HEK293 (cell line): ENCODE results near the gene NAV2.

Experiments
- CTCF ChIA-PET: fragments of 350-600 bp; formaldehyde crosslinking; extraction: SDS; loops from one replicate; lab custom pipeline; 2021; ENCODE audit warnings: antibody characterized with exemption; lab: Yijun Ruan, JAX
- POLR2A ChIA-PET: fragments of 300-600 bp; formaldehyde crosslinking; extraction: SDS; loops from one replicate; lab custom pipeline; 2020; ENCODE audit warnings: antibody characterized with exemption, inconsistent platforms; lab: Yijun Ruan, JAX
- H3K27ac ChIP-seq: fragments of 200-500 bp; sonication (Bioruptor generic); 2 replicates; pipeline ENCODE4 v1.5.1; 2014; ENCODE audit warnings: low read depth, low read length, control low read depth, inconsistent platforms; ENCODE audit errors: extremely low read depth
- H3K36me3 ChIP-seq, 2 experiments: fragments of 200-500 bp in 1 of 2; sonication (Bioruptor generic) in 1 of 2; 1 replicate in 1 of 2; 2 replicates in 1 of 2; pipeline ENCODE4 v1.5.1; 2014 to 2017; ENCODE audit warnings: inconsistent platforms in 2 of 2, low read length in 2 of 2; ENCODE audit not compliant: control insufficient read depth in 2 of 2, insufficient read depth in 1 of 2
- H3K4me1 ChIP-seq: fragments of 200-500 bp; sonication (Bioruptor generic); 2 replicates; pipeline ENCODE4 v1.5.1; 2014; ENCODE audit warnings: mild to moderate bottlenecking, low read length, inconsistent platforms; ENCODE audit not compliant: control insufficient read depth, insufficient read depth
- H3K4me3 ChIP-seq: 2 replicates; pipeline ENCODE4 v1.5.1; 2011; ENCODE audit warnings: low read depth, mild to moderate bottlenecking, control low read depth, low read length, moderate library complexity
- H3K9me3 ChIP-seq: fragments of 200-500 bp; sonication (Bioruptor generic); 2 replicates; pipeline ENCODE4 v1.5.1; 2014; ENCODE audit warnings: low read depth, low read length, inconsistent platforms; ENCODE audit not compliant: control insufficient read depth, insufficient read depth
- BCL11B ChIP-seq: fragments of 450-650 bp; formaldehyde crosslinking; IDR thresholded peaks from 2 replicates; pipeline ENCODE4 v1.5.1; 2016; ENCODE audit warnings: low read depth, missing biosample characterization, missing genetic modification characterization
- BCL6B ChIP-seq: fragments of 450-650 bp; formaldehyde crosslinking; IDR thresholded peaks from 2 replicates; pipeline ENCODE4 v1.5.1; 2017; ENCODE audit warnings: missing biosample characterization, missing genetic modification characterization
- CTCF ChIP-seq: fragments of 450-650 bp; formaldehyde crosslinking; IDR thresholded peaks from 2 replicates; pipeline ENCODE4 v1.5.1; 2016; ENCODE audit warnings: missing biosample characterization, missing genetic modification characterization
- EGR2 ChIP-seq: fragments of 450-650 bp; formaldehyde crosslinking; IDR thresholded peaks from 2 replicates; pipeline ENCODE4 v1.5.1; 2016; ENCODE audit warnings: low read depth, missing biosample characterization, missing genetic modification characterization
- GLIS2 ChIP-seq: fragments of 450-650 bp; formaldehyde crosslinking; IDR thresholded peaks from 2 replicates; pipeline ENCODE4 v1.5.1; 2016; ENCODE audit warnings: missing biosample characterization, missing genetic modification characterization
- HOXA7 ChIP-seq: sonication (generic); formaldehyde crosslinking; IDR thresholded peaks from 2 replicates; pipeline ENCODE4 v1.8.1; 2022; ENCODE audit warnings: missing genetic modification reagents, borderline replicate concordance
- KLF17 ChIP-seq: fragments of 450-650 bp; formaldehyde crosslinking; IDR thresholded peaks from 2 replicates; pipeline ENCODE4 v1.5.1; 2016; ENCODE audit warnings: missing biosample characterization, missing genetic modification characterization
- MYNN ChIP-seq: fragments of 450-650 bp; formaldehyde crosslinking; IDR thresholded peaks from 2 replicates; pipeline ENCODE4 v1.5.1; 2016; ENCODE audit warnings: missing biosample characterization, missing genetic modification characterization, borderline replicate concordance
- REPIN1 ChIP-seq: fragments of 450-650 bp; formaldehyde crosslinking; IDR thresholded peaks from 2 replicates; pipeline ENCODE4 v1.5.1; 2017; ENCODE audit warnings: missing biosample characterization, missing genetic modification characterization, low read depth
- SP2 ChIP-seq: fragments of 450-650 bp; formaldehyde crosslinking; IDR thresholded peaks from 2 replicates; pipeline ENCODE4 v1.5.1; 2016; ENCODE audit warnings: missing biosample characterization, missing genetic modification characterization
- ZIC2 ChIP-seq: fragments of 450-650 bp; formaldehyde crosslinking; IDR thresholded peaks from 2 replicates; pipeline ENCODE4 v1.5.1; 2016; ENCODE audit warnings: missing biosample characterization, missing genetic modification characterization
- ZNF157 ChIP-seq: fragments of 450-650 bp; formaldehyde crosslinking; IDR thresholded peaks from 2 replicates; pipeline ENCODE4 v1.5.1; 2016; ENCODE audit warnings: missing biosample characterization, missing genetic modification characterization
- ZNF18 ChIP-seq: fragments of 450-650 bp; formaldehyde crosslinking; IDR thresholded peaks from 2 replicates; pipeline ENCODE4 v1.5.1; 2016; ENCODE audit warnings: missing biosample characterization, missing genetic modification characterization
- ZNF19 ChIP-seq: fragments of 450-650 bp; formaldehyde crosslinking; IDR thresholded peaks from 2 replicates; pipeline ENCODE4; 2016; ENCODE audit warnings: missing biosample characterization, missing genetic modification characterization, low read depth
- ZNF416 ChIP-seq: fragments of 450-650 bp; formaldehyde crosslinking; IDR thresholded peaks from 2 replicates; pipeline ENCODE4 v1.5.1; 2016; ENCODE audit warnings: missing biosample characterization, missing genetic modification characterization
- ZNF449 ChIP-seq: fragments of 450-650 bp; formaldehyde crosslinking; IDR thresholded peaks from 2 replicates; pipeline ENCODE4 v1.5.1; 2017; ENCODE audit warnings: missing biosample characterization, mild to moderate bottlenecking, missing genetic modification characterization, moderate library complexity
- ZNF600 ChIP-seq: fragments of 450-650 bp; formaldehyde crosslinking; IDR thresholded peaks from 2 replicates; pipeline ENCODE4 v1.5.1; 2016; ENCODE audit warnings: missing biosample characterization, missing genetic modification characterization
- ZNF639 ChIP-seq: fragments of 450-650 bp; formaldehyde crosslinking; IDR thresholded peaks from 2 replicates; pipeline ENCODE4 v1.5.1; 2016; ENCODE audit warnings: missing biosample characterization, missing genetic modification characterization
- ZNF645 ChIP-seq: fragments of 450-650 bp; formaldehyde crosslinking; IDR thresholded peaks from 2 replicates; pipeline ENCODE4; 2016; ENCODE audit warnings: missing biosample characterization, missing genetic modification characterization
- ZNF660 ChIP-seq: fragments of 450-650 bp; IDR thresholded peaks from 2 replicates; pipeline ENCODE4 v1.5.1; 2018; ENCODE audit warnings: missing biosample characterization, mild to moderate bottlenecking, missing genetic modification characterization
- ZNF776 ChIP-seq: fragments of 450-650 bp; formaldehyde crosslinking; IDR thresholded peaks from 2 replicates; pipeline ENCODE4 v1.5.0; 2017; ENCODE audit warnings: missing biosample characterization, missing genetic modification characterization, borderline replicate concordance
- ZSCAN23 ChIP-seq: fragments of 450-650 bp; formaldehyde crosslinking; IDR thresholded peaks from 2 replicates; pipeline ENCODE4 v1.5.1; 2016; ENCODE audit warnings: missing biosample characterization, missing genetic modification characterization
- ZSCAN30 ChIP-seq: fragments of 450-650 bp; IDR thresholded peaks from 2 replicates; pipeline ENCODE4 v1.5.1; 2018; ENCODE audit warnings: missing biosample characterization, mild to moderate bottlenecking, missing genetic modification characterization, moderate library complexity

Gene NAV2

GRCh38 chr11:20045098-20045688, 332.6 kb downstream of the NAV2 start:
- no peak overlapping the region for H3K27ac ChIP-seq
- ChIA-PET CTCF (no interaction called here), POLR2A (no interaction called here)
- H3K36me3 ChIP-seq = peaks cover 0 to 36% of the 10 kb centered on the region in 2 experiments; a peak in 1 of 3 replicates
- TF ChIP-seq ZIC2 (tag by site-specific recombination) (no peak), SP2 (no peak), EGR2 (tag by site-specific recombination) (no peak), GLIS2 (tag by site-specific recombination) (no peak), ZSCAN30 (tag by site-specific recombination) (no peak), ZNF776 (tag by site-specific recombination) (no peak), ZNF18 (no peak), KLF17 (no peak), ZSCAN23 (tag by site-specific recombination) (no peak), ZNF639 (tag by site-specific recombination) (no peak), REPIN1 (tag by site-specific recombination) (no peak), ZNF19 (tag by site-specific recombination) (no peak), MYNN (no peak), ZNF449 (tag by site-specific recombination) (no peak)
- H3K9me3 ChIP-seq = no peaks in the 10 kb centered on the region
- peaks cover 7% of the 10 kb centered on the region; the same call in 1 of the 2 replicates for H3K4me1 ChIP-seq
- no peak overlapping the region for H3K4me3 ChIP-seq

GRCh38 chr11:20046416-20046815, 333.8 kb downstream of the NAV2 start:
- Histone ChIP-seq H3K4me3 (no peak overlapping the region), H3K36me3 (peaks cover 0 to 33% of the 10 kb centered on the region in 2 experiments; a peak in 1 of 3 replicates), H3K27ac (no peak overlapping the region), H3K9me3 (no peaks in the 10 kb centered on the region), H3K4me1 (peaks cover 7% of the 10 kb centered on the region; the same call in 1 of the 2 replicates)
- CTCF ChIA-PET = interaction anchor here (0.8 kb wide), 1 partner anchor 11 kb away, joined by 3 read pairs; no protein-coding TSS in a partner anchor
- POLR2A ChIA-PET = interaction anchor here (0.6 kb wide), 1 partner anchor 94 kb away, joined by 3 read pairs; no protein-coding TSS in a partner anchor
- TF ChIP-seq BCL11B (tag by site-specific recombination) = no peak
- TF ChIP-seq SP2 = no peak
- TF ChIP-seq ZNF416 = no peak
- no peak for TF ChIP-seq ZNF157 (tag by site-specific recombination)
- no peak for TF ChIP-seq BCL6B (tag by site-specific recombination)
- TF ChIP-seq ZNF660 (tag by site-specific recombination) = no peak
- no peak for TF ChIP-seq ZNF645 (tag by site-specific recombination)
- TF ChIP-seq KLF17 = no peak
- TF ChIP-seq CTCF (tag by site-specific recombination) = no peak
- no peak for TF ChIP-seq HOXA7 (CRISPR knock-in tag)
- no peak for TF ChIP-seq ZNF600
